Measurements from ENCODE around the gene ARID4B.
"Not testable (repeated sequence)": the region's sequence is repeated elsewhere in the genome, so short reads cannot be mapped to it uniquely, and the experiment has no call there.

The ARID4B gene

DNA sequence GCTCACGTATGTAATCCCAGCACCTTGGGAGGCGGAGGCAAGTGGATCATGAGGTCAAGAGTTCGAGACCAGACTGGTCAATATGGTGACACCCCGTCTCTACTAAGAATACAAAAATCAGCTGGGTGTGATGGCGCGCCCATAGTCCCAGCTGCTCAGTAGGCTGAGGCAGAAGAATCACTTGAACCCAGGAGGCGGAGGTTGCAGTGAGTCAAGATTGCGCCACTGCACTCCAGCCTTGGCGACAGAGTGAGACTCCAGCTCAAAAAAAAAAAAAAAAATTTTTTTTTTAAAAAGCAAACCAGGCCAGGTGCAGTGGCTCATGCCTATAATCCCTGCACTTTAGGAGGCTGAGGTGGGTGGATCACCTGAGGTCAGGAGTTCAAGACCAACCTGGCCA, 168.7 kb downstream of the ARID4B start:
- Histone ChIP-seq H3K36me3 (ENCODE audit: control insufficient read depth, insufficient read depth, low read length) (peaks cover 30% of the 10 kb centered on the region), H3K4me1 (ENCODE audit: control insufficient read depth, insufficient read depth, low read length, poor library complexity, severe bottlenecking) (peaks cover 15% of the 10 kb centered on the region)
- not testable (repeated sequence) for H3K4me3 ChIP-seq (ENCODE audit: insufficient read depth, low read depth, low read length, poor library complexity, severe bottlenecking); H3K27ac ChIP-seq (ENCODE audit: insufficient read depth, low read length, poor library complexity, severe bottlenecking); H3K9me3 ChIP-seq (ENCODE audit: control insufficient read depth, low read length); DNase-seq; H3K27me3 ChIP-seq (replicated peaks; ENCODE audit: control insufficient read depth, insufficient read depth, low read length, poor library complexity, severe bottlenecking)

DNA sequence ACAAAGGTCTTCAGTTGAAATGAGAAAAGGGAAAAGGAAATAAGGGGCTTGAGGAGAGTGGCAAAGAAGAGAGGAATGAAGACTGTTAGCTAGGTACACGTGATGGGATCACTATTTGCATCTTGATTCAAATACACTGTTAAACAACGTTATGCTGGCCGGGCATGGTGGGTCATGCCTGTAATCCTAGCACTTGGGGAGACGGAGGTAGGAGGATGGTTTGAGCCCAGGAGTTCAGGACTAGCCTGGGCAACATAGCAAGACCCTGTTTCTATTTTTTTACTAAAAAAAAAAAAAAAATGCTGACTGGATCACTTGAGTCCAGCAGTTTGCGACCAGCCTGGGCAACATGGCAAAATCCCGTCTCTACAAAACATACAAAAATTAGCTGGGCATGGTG, 169.3 kb downstream of the ARID4B start:
- Histone ChIP-seq H3K4me1 (ENCODE audit: control insufficient read depth, insufficient read depth, low read length, poor library complexity, severe bottlenecking) (peaks cover 15% of the 10 kb centered on the region), H3K9me3 (ENCODE audit: control insufficient read depth, low read length) (no peaks in the 10 kb centered on the region), H3K27ac (ENCODE audit: insufficient read depth, low read length, poor library complexity, severe bottlenecking) (no peak overlapping the region), H3K4me3 (ENCODE audit: insufficient read depth, low read depth, low read length, poor library complexity, severe bottlenecking) (no peak overlapping the region), H3K36me3 (ENCODE audit: control insufficient read depth, insufficient read depth, low read length) (peaks cover 32% of the 10 kb centered on the region), H3K27me3 (replicated peaks; ENCODE audit: control insufficient read depth, insufficient read depth, low read length, poor library complexity, severe bottlenecking) (no peaks in the 10 kb centered on the region)
- no peak for DNase-seq

- H3K27ac ChIP-seq (ENCODE audit: insufficient read depth, low read length, poor library complexity, severe bottlenecking), result no peak overlapping the region
- H3K4me1 ChIP-seq (ENCODE audit: control insufficient read depth, insufficient read depth, low read length, poor library complexity, severe bottlenecking), result peaks cover 15% of the 10 kb centered on the region
- peaks cover 37% of the 10 kb centered on the region for H3K36me3 ChIP-seq (ENCODE audit: control insufficient read depth, insufficient read depth, low read length)
Observed at GRCh38 chr1:235157150-235157549, 170.8 kb downstream of the ARID4B start.

GRCh38 chr1:235156740-235157139, 171.2 kb downstream of the ARID4B start:
- Histone ChIP-seq H3K4me3 (ENCODE audit: insufficient read depth, low read depth, low read length, poor library complexity, severe bottlenecking) (no peak overlapping the region), H3K27ac (ENCODE audit: insufficient read depth, low read length, poor library complexity, severe bottlenecking) (no peak overlapping the region), H3K9me3 (ENCODE audit: control insufficient read depth, low read length) (no peaks in the 10 kb centered on the region), H3K36me3 (ENCODE audit: control insufficient read depth, insufficient read depth, low read length) (peaks cover 37% of the 10 kb centered on the region), H3K27me3 (replicated peaks; ENCODE audit: control insufficient read depth, insufficient read depth, low read length, poor library complexity, severe bottlenecking) (no peaks in the 10 kb centered on the region), H3K4me1 (ENCODE audit: control insufficient read depth, insufficient read depth, low read length, poor library complexity, severe bottlenecking) (peaks cover 15% of the 10 kb centered on the region)
- no peak for DNase-seq

More at GRCh38 chr1:235157150-235157549, 170.8 kb downstream of the ARID4B start:
- Histone ChIP-seq H3K4me3 (ENCODE audit: insufficient read depth, low read depth, low read length, poor library complexity, severe bottlenecking) (no peak overlapping the region), H3K27me3 (replicated peaks; ENCODE audit: control insufficient read depth, insufficient read depth, low read length, poor library complexity, severe bottlenecking) (no peaks in the 10 kb centered on the region), H3K9me3 (ENCODE audit: control insufficient read depth, low read length) (no peaks in the 10 kb centered on the region)
- DNase-seq, result no peak

GRCh38 chr1:235156265-235156664, 171.7 kb downstream of the ARID4B start:
- H3K4me1 ChIP-seq (ENCODE audit: control insufficient read depth, insufficient read depth, low read length, poor library complexity, severe bottlenecking), result peaks cover 15% of the 10 kb centered on the region
- no peak for DNase-seq
- H3K27me3 ChIP-seq (replicated peaks; ENCODE audit: control insufficient read depth, insufficient read depth, low read length, poor library complexity, severe bottlenecking), result no peaks in the 10 kb centered on the region
- peaks cover 40% of the 10 kb centered on the region for H3K36me3 ChIP-seq (ENCODE audit: control insufficient read depth, insufficient read depth, low read length)
- H3K27ac ChIP-seq (ENCODE audit: insufficient read depth, low read length, poor library complexity, severe bottlenecking), result no peak overlapping the region
- no peaks in the 10 kb centered on the region for H3K9me3 ChIP-seq (ENCODE audit: control insufficient read depth, low read length)
- H3K4me3 ChIP-seq (ENCODE audit: insufficient read depth, low read depth, low read length, poor library complexity, severe bottlenecking), result no peak overlapping the region

DNA sequence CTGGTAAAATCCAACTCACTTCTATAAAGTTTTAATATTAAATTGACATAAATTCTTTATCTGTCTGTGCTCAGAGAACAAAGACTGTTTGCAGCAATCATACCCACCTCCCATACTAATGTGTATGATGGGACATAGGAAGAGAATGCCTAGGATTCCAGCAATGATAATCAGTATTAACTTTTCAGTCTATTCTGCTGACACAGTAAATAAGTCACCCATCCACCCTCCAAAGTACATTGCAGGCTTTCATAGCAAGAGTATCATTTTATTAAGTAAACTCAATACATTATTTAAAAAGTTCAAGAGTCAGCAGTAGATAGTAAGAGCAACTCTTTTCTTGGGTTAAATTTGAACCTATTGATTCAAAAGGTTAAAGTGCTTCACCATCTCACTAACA, 175.7 kb downstream of the ARID4B start:
- DNase-seq, result no peak
- no peaks in the 10 kb centered on the region for H3K9me3 ChIP-seq (ENCODE audit: control insufficient read depth, low read length)
- H3K27ac ChIP-seq (ENCODE audit: insufficient read depth, low read length, poor library complexity, severe bottlenecking), result no peak overlapping the region
- H3K4me3 ChIP-seq (ENCODE audit: insufficient read depth, low read depth, low read length, poor library complexity, severe bottlenecking), result no peak overlapping the region
- peaks cover 50% of the 10 kb centered on the region for H3K36me3 ChIP-seq (ENCODE audit: control insufficient read depth, insufficient read depth, low read length)
- H3K27me3 ChIP-seq (replicated peaks; ENCODE audit: control insufficient read depth, insufficient read depth, low read length, poor library complexity, severe bottlenecking), result no peaks in the 10 kb centered on the region
- peaks cover 4% of the 10 kb centered on the region for H3K4me1 ChIP-seq (ENCODE audit: control insufficient read depth, insufficient read depth, low read length, poor library complexity, severe bottlenecking)

- Histone ChIP-seq H3K36me3 (ENCODE audit: control insufficient read depth, insufficient read depth, low read length) (peaks cover 45% of the 10 kb centered on the region), H3K4me3 (ENCODE audit: insufficient read depth, low read depth, low read length, poor library complexity, severe bottlenecking) (no peak overlapping the region), H3K27ac (ENCODE audit: insufficient read depth, low read length, poor library complexity, severe bottlenecking) (no peak overlapping the region), H3K4me1 (ENCODE audit: control insufficient read depth, insufficient read depth, low read length, poor library complexity, severe bottlenecking) (peaks cover 4% of the 10 kb centered on the region), H3K27me3 (replicated peaks; ENCODE audit: control insufficient read depth, insufficient read depth, low read length, poor library complexity, severe bottlenecking) (no peaks in the 10 kb centered on the region), H3K9me3 (ENCODE audit: control insufficient read depth, low read length) (no peaks in the 10 kb centered on the region)
- DNase-seq, result no peak
Observed at GRCh38 chr1:235151033-235151432, 176.9 kb downstream of the ARID4B start.

GRCh38 chr1:235149824-235150223, 178.2 kb downstream of the ARID4B start:
- H3K4me3 ChIP-seq (ENCODE audit: insufficient read depth, low read depth, low read length, poor library complexity, severe bottlenecking), result no peak overlapping the region
- peaks cover 55% of the 10 kb centered on the region for H3K36me3 ChIP-seq (ENCODE audit: control insufficient read depth, insufficient read depth, low read length)
- peaks cover 4% of the 10 kb centered on the region for H3K4me1 ChIP-seq (ENCODE audit: control insufficient read depth, insufficient read depth, low read length, poor library complexity, severe bottlenecking)
- H3K27me3 ChIP-seq (replicated peaks; ENCODE audit: control insufficient read depth, insufficient read depth, low read length, poor library complexity, severe bottlenecking), result no peaks in the 10 kb centered on the region
- no peaks in the 10 kb centered on the region for H3K9me3 ChIP-seq (ENCODE audit: control insufficient read depth, low read length)
- DNase-seq, result no peak
- no peak overlapping the region for H3K27ac ChIP-seq (ENCODE audit: insufficient read depth, low read length, poor library complexity, severe bottlenecking)

DNA sequence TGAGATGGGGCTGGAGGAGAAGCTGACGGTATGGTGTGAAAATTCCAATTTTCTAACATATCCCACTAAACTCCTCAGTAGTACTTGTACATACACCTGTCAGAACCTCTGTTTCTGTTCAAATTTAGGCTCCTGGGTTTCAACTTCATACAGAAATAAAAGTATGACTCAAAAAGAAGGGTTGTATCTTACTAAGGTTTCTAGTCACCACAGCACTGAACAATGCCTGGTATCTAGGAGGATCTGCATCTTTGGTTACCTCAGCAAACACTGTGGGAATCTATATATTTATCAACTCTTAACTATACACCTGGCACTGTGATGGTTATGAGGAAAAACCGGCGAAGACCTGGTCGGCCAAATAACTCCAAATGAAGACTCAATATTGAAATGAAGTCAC, 180.7 kb downstream of the ARID4B start:
- no peaks in the 10 kb centered on the region for H3K9me3 ChIP-seq (ENCODE audit: control insufficient read depth, low read length)
- H3K4me3 ChIP-seq (ENCODE audit: insufficient read depth, low read depth, low read length, poor library complexity, severe bottlenecking), result no peak overlapping the region
- no peak for DNase-seq
- no peak overlapping the region for H3K27ac ChIP-seq (ENCODE audit: insufficient read depth, low read length, poor library complexity, severe bottlenecking)
- peaks cover 63% of the 10 kb centered on the region for H3K36me3 ChIP-seq (ENCODE audit: control insufficient read depth, insufficient read depth, low read length)
- H3K4me1 ChIP-seq (ENCODE audit: control insufficient read depth, insufficient read depth, low read length, poor library complexity, severe bottlenecking), result peaks cover 4% of the 10 kb centered on the region
- H3K27me3 ChIP-seq (replicated peaks; ENCODE audit: control insufficient read depth, insufficient read depth, low read length, poor library complexity, severe bottlenecking), result no peaks in the 10 kb centered on the region

DNA sequence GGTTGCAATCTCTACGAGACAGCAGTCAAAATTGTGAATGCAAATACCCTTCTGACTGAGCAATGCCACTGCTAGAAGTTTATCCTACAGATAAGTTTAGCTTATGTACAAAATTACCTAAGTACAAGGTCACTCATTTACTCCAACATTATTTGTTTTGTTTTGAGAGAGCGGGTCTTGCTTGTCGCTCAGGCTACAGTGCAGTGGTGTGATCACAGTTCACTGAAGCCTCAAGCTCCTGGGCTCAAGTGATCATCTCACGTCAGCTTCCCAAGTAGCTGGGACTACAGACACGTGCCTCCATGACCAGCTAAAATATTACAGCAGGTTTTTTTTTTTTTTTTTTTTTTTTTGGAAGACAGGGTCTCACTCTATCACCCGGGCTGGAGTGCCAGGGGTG, 182.3 kb downstream of the ARID4B start:
- H3K27ac ChIP-seq (ENCODE audit: insufficient read depth, low read length, poor library complexity, severe bottlenecking), result no peak overlapping the region
- no peaks in the 10 kb centered on the region for H3K27me3 ChIP-seq (replicated peaks; ENCODE audit: control insufficient read depth, insufficient read depth, low read length, poor library complexity, severe bottlenecking)
- no peak overlapping the region for H3K4me3 ChIP-seq (ENCODE audit: insufficient read depth, low read depth, low read length, poor library complexity, severe bottlenecking)
- DNase-seq, result no peak
- no peaks in the 10 kb centered on the region for H3K9me3 ChIP-seq (ENCODE audit: control insufficient read depth, low read length)
- peaks cover 4% of the 10 kb centered on the region for H3K4me1 ChIP-seq (ENCODE audit: control insufficient read depth, insufficient read depth, low read length, poor library complexity, severe bottlenecking)
- H3K36me3 ChIP-seq (ENCODE audit: control insufficient read depth, insufficient read depth, low read length), result peaks cover 62% of the 10 kb centered on the region

GRCh38 chr1:235142991-235143390, 185.0 kb downstream of the ARID4B start:
- DNase-seq, result no peak
- peaks cover 62% of the 10 kb centered on the region for H3K36me3 ChIP-seq (ENCODE audit: control insufficient read depth, insufficient read depth, low read length)
- no peak overlapping the region for H3K4me3 ChIP-seq (ENCODE audit: insufficient read depth, low read depth, low read length, poor library complexity, severe bottlenecking)
- no peak overlapping the region for H3K27ac ChIP-seq (ENCODE audit: insufficient read depth, low read length, poor library complexity, severe bottlenecking)
- no peaks in the 10 kb centered on the region for H3K9me3 ChIP-seq (ENCODE audit: control insufficient read depth, low read length)
- H3K27me3 ChIP-seq (replicated peaks; ENCODE audit: control insufficient read depth, insufficient read depth, low read length, poor library complexity, severe bottlenecking), result no peaks in the 10 kb centered on the region
- no peaks in the 10 kb centered on the region for H3K4me1 ChIP-seq (ENCODE audit: control insufficient read depth, insufficient read depth, low read length, poor library complexity, severe bottlenecking)

Data from effector memory CD4-positive, alpha-beta T cell (primary cell).